ENCODE measurements around the gene CENATAC. TPM values are rescaled to one million over a fixed set of nuclear protein-coding genes. Genes with fewer than 3 reads are reported as not detected.
A peak's percentile ranks its signal among the peaks of the same experiment; 100 is the strongest.
"Not testable (repeated sequence)": the region's sequence is repeated elsewhere in the genome, so short reads cannot be mapped to it uniquely, and the experiment has no call there.

CENATAC gene
- total RNA-seq, 1 donor from 2014 or later, result 23.3 TPM

DNA sequence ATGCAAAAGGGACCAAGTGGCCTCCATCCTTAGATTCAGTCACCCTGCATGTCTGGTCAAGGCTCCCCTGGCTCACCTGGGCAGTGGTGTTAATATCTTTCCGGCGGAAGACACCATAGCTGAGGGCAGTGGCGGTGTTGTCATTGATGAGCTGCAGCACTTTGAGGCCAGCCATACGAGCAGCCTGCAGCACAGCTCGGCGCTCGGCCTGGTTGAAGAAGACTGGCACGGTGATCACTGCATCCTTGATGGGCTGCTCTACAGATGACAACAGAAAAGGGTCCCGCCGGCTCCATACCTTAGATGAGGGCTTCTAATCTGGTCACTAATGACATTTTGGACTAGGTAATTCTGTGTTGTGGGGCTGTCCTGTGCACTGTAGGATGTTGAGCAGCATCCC lies 56.5 kb downstream of the CENATAC start:
- no peak for DNase-seq (ENCODE audit: low read depth)

- peak; percentile 66 for DNase-seq (ENCODE audit: low read depth)
Measured at GRCh38 chr11:119055901-119056300, 58.0 kb downstream of the CENATAC start.

GRCh38 chr11:119056421-119056999 lies 58.6 kb downstream of the CENATAC start:
- no peak for DNase-seq (ENCODE audit: low read depth)

DNA sequence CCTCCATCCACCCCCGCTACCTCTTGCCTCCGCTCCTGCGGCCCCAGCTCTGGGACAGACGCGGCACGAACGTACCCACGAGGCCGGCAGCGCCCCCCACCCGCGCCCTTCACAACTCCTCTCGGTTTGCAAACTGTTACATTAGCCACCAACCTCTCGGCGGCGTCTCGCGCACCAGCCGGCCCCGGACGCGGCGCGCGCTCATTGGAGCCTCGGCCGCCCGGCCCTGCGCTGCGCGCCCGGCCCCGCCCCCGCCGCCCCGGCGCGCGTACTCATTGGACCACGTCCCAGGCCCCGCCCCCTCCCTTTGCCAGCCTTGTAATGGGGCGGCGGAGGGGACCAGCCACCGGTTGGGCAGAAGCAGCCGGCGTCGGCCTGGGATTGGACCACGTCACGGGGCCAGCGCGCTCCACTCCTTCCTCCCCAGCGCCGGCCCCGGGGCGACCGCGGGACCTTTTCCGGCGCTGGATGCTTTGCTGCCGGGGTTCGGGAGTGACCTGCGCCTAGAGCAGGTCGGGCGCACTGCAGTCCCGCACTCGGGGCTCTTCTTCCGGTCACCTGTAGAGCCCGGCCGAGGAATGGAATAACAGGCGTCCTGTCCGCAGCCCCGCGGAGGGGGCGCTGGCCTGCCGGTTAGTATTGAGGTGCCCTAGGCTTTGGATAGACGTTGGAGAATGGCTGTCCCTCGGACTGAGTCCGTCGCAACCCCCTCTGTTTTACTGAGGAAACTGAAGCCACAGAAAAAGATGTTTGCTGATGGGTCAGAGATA lies 59.2 kb downstream of the CENATAC start, which contains the start of gene HYOU1:
HYOU1 (minus strand) TSS at position 206 of the 770 bp plus-strand sequence. CDS start 1,045 bp downstream, outside the sequence.
- peak; percentile 81 for DNase-seq (ENCODE audit: low read depth)

DNA sequence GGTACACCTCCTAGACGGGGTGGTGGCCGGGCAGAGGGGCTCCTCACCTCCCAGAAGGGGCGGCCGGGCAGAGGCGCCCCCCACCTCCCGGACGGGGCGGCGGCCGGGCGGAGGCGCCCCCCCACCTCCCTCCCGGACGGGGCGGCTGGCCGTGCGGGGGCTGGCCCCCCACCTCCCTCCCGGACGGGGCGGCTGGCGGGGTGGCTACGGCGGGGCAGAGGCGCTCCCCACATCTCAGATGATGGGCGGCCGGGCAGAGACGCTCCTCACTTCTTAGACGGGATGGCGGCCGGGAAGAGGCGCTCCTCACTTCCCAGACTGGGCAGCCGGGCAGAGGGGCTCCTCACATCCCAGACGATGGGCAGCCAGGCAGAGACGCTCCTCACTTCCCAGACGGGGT lies 61.2 kb downstream of the CENATAC start:
- not testable (repeated sequence) for DNase-seq (ENCODE audit: low read depth)

GRCh38 chr11:119061256-119061655 lies 63.3 kb downstream of the CENATAC start:
- DNase-seq (ENCODE audit: low read depth), result no peak

GRCh38 chr11:119062779-119063178 lies 64.8 kb downstream of the CENATAC start:
- DNase-seq (ENCODE audit: low read depth), result peak; percentile 49

GRCh38 chr11:119065369-119065768 lies 67.4 kb downstream of the CENATAC start:
- no peak for DNase-seq (ENCODE audit: low read depth)

Other genes with a start within 250 kb of the CENATAC start
- gene DDX6, start 207.0 kb upstream of the CENATAC start, total RNA-seq, result 127 and 258 TPM in 2 replicates
- gene CXCR5, start 114.2 kb upstream of the CENATAC start, total RNA-seq, result not detected in 2 replicates
- gene BCL9L, start 72.2 kb upstream of the CENATAC start, total RNA-seq, result 22.6 and 44.8 TPM in 2 replicates
- gene UPK2, start 41.8 kb upstream of the CENATAC start, total RNA-seq, result 0.10 TPM in 1 of 2 replicates, not detected in the other
- gene FOXR1, start 26.4 kb upstream of the CENATAC start, total RNA-seq, result not detected in 2 replicates
- 998 and 1,564 TPM in 2 replicates for gene RPS25, start 20.2 kb downstream of the CENATAC start, total RNA-seq
- 102 and 103 TPM in 2 replicates for gene TRAPPC4, start 20.6 kb downstream of the CENATAC start, total RNA-seq
- gene SLC37A4, start 32.7 kb downstream of the CENATAC start, total RNA-seq, result 26.4 and 32.6 TPM in 2 replicates
- 172 and 223 TPM in 2 replicates for gene HYOU1, start 59.1 kb downstream of the CENATAC start, total RNA-seq
- gene VPS11, start 69.7 kb downstream of the CENATAC start, total RNA-seq, result 15.8 and 29.3 TPM in 2 replicates
- gene HMBS, start 86.7 kb downstream of the CENATAC start, total RNA-seq, result 12.0 and 24.0 TPM in 2 replicates
- 22.1 and 42.9 TPM in 2 replicates for gene DPAGT1, start 103.7 kb downstream of the CENATAC start, total RNA-seq
- gene C2CD2L, start 109.2 kb downstream of the CENATAC start, total RNA-seq, result 3.3 and 4.1 TPM in 2 replicates
- gene HINFP, start 123.4 kb downstream of the CENATAC start, total RNA-seq, result 11.5 and 20.8 TPM in 2 replicates
- gene ABCG4, start 150.9 kb downstream of the CENATAC start, total RNA-seq, result 0.15 TPM in 1 of 2 replicates, not detected in the other
- gene NLRX1, start 170.6 kb downstream of the CENATAC start, total RNA-seq, result 24.7 and 34.2 TPM in 2 replicates
- 0.30 TPM in 1 of 2 replicates, not detected in the other for gene NHERF4, start 187.3 kb downstream of the CENATAC start, total RNA-seq
- gene CBL, start 208.2 kb downstream of the CENATAC start, total RNA-seq, result 9.0 and 22.8 TPM in 2 replicates